ENCODE measurements around the gene PCDHB16. TPM values are rescaled to one million over a fixed set of nuclear protein-coding genes. Genes with fewer than 3 reads are reported as not detected.
"Not testable (repeated sequence)": the region's sequence is repeated elsewhere in the genome, so short reads cannot be mapped to it uniquely, and the experiment has no call there.

PCDHB16 gene
- total RNA-seq, 1 donor from 2014 or later: 12.3 TPM

GRCh38 chr5:141172381-141173204, 9.6 kb upstream of the PCDHB16 start, which contains the start of gene PCDHB7:
PCDHB7 (plus strand) TSS chr5:141172644; CDS start chr5:141172836, 192 bp downstream.
- Histone ChIP-seq H3K4me3 (peak within 1 kb of the TSS in 1 of 2 donors; percentile 9), H3K4me1 (no peaks in the 10 kb centered on the region), H3K27ac (no peak within 1 kb of the TSS), H3K9me3 (peaks cover 15% of the 10 kb centered on the region), H3K27me3 (no peaks in the 10 kb centered on the region), H3K36me3 (no peaks in the 10 kb centered on the region)
- TF ChIP-seq POLR2A (IDR thresholded peaks at IDR 0.05) (no peak), POLR2AphosphoS5 (IDR thresholded peaks at IDR 0.05; ENCODE audit: insufficient read depth in 1 of 2, low read depth in 1 of 2) (no peak), CTCF (IDR thresholded peaks at IDR 0.05) (no peak)
- DNase-seq (ENCODE audit: extremely low spot score in 2 of 2): no peak
- intact Hi-C loops (cut with DNase I): no loop called here

- DNase-seq (ENCODE audit: extremely low spot score in 2 of 2): peak in 1 of 2 donors; percentile 88
- not testable (repeated sequence) for H3K4me3 ChIP-seq, H3K36me3 ChIP-seq, H3K27ac ChIP-seq, H3K4me1 ChIP-seq, H3K27me3 ChIP-seq
- peaks cover 25% of the 10 kb centered on the region for H3K9me3 ChIP-seq
- intact Hi-C loops (cut with DNase I): loop anchor here (5.0 kb wide), 1 partner anchor 1598 kb away; the partner anchor contains the start of gene ARHGAP26
Measured at GRCh38 chr5:141174291-141175104, 7.7 kb upstream of the PCDHB16 start.

- TF ChIP-seq CTCF (IDR thresholded peaks at IDR 0.05) (no peak), POLR2AphosphoS5 (IDR thresholded peaks at IDR 0.05; ENCODE audit: insufficient read depth in 1 of 2, low read depth in 1 of 2) (no peak), POLR2A (IDR thresholded peaks at IDR 0.05) (no peak)
- DNase-seq (ENCODE audit: extremely low spot score in 2 of 2): no peak
- Histone ChIP-seq H3K4me3 (no peak overlapping the region), H3K9me3 (peaks cover 29% of the 10 kb centered on the region), H3K36me3 (no peaks in the 10 kb centered on the region), H3K27ac (no peak overlapping the region), H3K27me3 (no peaks in the 10 kb centered on the region), H3K4me1 (no peaks in the 10 kb centered on the region)
- intact Hi-C loops (cut with DNase I): loop anchor here (5.0 kb wide), 1 partner anchor 1596 kb away; the partner anchor contains the start of gene ARHGAP26
Measured at GRCh38 chr5:141175933-141176332, 6.3 kb upstream of the PCDHB16 start.

- H3K27ac ChIP-seq; H3K4me3 ChIP-seq; H3K36me3 ChIP-seq; H3K4me1 ChIP-seq; H3K27me3 ChIP-seq; DNase-seq (ENCODE audit: extremely low spot score in 2 of 2): not testable (repeated sequence)
- intact Hi-C loops (cut with DNase I): loop anchor here (5.0 kb wide), 1 partner anchor 1595 kb away; the partner anchor contains the start of gene ARHGAP26
- H3K9me3 ChIP-seq: peaks cover 29% of the 10 kb centered on the region
Measured at GRCh38 chr5:141177577-141178191, 4.5 kb upstream of the PCDHB16 start, which contains the start of gene PCDHB8. PCDHB8 (plus strand) TSS chr5:141177790; CDS start chr5:141178035, 245 bp downstream.

- not testable (repeated sequence) for DNase-seq (ENCODE audit: extremely low spot score in 2 of 2); H3K4me1 ChIP-seq; H3K27ac ChIP-seq; H3K4me3 ChIP-seq; H3K27me3 ChIP-seq; H3K36me3 ChIP-seq
- peaks cover 36% of the 10 kb centered on the region for H3K9me3 ChIP-seq
- intact Hi-C loops (cut with DNase I): loop anchor here (5.0 kb wide), 1 partner anchor 1593 kb away; the partner anchor contains the start of gene ARHGAP26
Measured at GRCh38 chr5:141179371-141179770, 2.8 kb upstream of the PCDHB16 start.

- not testable (repeated sequence) for H3K27ac ChIP-seq; DNase-seq (ENCODE audit: extremely low spot score in 2 of 2); H3K27me3 ChIP-seq; H3K4me3 ChIP-seq; H3K36me3 ChIP-seq; H3K4me1 ChIP-seq
- H3K9me3 ChIP-seq: peaks cover 36% of the 10 kb centered on the region
- intact Hi-C loops (cut with DNase I): loop anchor here (5.0 kb wide), 1 partner anchor 1592 kb away; the partner anchor contains the start of gene ARHGAP26
Measured at GRCh38 chr5:141179876-141180275, 2.3 kb upstream of the PCDHB16 start.
